NOMO-1 (cell line): ENCODE data around the gene CREB3.

Source experiments
- DNase-seq, 2 experiments: peaks; one replicate each; lab custom pipeline; 2025; ENCODE audit not compliant: unreplicated experiment in 2 of 2; lab: John Stamatoyannopoulos, UW

Gene CREB3

DNA sequence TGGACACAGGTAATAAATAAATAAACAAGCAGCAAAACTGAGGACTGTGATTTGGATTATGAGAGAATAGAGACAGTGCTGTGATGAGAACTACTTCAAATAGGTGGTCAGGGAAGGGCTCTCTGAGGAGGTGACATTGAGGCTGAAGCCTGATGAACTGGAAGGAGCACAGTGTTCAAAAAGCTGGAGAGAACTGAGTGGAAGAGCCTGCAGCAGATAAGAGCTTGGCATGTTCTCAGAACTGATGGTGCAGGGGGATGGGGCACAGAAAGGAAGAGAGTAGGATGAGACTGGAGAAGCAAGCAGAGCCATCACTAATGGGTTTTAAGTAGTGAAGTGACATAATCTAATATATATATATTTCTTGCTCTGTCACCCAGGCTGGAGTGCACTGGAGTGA, 31.5 kb upstream of the CREB3 start:
- no peak for DNase-seq

DNA sequence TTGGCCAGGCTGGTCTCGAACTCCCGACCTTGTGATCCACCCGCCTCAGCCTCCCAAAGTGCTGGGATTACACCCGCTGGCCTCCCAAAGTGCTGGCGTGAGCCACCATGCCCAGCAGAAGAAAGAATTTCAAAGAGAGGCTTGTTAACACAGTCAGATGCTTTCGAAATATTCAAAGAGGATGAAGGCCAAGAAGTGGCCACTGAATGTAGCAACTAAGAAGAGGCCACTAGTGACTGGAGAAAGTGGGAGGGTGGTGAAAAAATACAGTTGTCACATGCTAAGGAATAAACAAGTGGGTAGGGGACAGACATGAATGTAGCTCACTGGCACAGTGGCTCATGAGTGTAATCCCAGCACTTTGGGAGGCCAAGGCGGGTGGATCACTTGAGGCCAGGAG, 29.8 kb upstream of the CREB3 start:
- no peak for DNase-seq

DNA sequence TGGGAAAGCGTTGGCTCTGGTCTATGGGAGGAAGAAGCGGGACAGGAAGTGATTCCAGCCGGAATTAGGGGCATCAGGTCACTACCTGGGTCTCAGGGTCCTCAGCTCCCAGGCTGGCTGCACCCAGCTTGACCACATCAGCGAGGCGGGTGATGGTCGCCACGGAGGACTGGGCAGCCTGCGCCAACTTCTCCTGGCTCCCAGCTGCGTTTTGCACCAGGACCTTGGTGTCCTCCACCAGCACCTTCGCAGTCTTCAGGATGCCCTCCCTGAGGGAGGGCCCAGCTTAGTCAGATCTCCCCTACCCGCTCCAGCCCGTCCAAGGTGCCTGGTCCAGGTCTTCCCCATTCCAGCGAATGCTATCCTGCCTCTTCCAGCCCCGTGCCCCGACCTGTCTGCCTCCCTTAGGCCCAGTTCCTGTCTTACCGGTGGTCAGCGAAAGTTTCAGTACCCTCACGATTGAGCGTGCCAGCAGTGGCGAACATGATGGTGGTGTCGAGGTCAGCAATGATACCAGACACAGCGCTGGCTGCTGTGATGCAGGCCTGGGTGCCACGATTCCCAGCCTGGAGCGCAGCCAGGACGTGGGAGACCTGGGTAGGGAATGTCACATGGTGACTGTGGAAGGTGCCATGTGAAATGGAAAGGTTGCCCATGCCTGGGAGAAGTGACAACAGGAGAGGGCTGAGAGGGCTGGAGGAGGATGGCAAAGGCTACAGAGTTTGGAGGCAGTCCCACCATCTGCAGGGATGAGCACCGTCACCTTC, 28.4 kb upstream of the CREB3 start:
- DNase-seq: no peak

DNA sequence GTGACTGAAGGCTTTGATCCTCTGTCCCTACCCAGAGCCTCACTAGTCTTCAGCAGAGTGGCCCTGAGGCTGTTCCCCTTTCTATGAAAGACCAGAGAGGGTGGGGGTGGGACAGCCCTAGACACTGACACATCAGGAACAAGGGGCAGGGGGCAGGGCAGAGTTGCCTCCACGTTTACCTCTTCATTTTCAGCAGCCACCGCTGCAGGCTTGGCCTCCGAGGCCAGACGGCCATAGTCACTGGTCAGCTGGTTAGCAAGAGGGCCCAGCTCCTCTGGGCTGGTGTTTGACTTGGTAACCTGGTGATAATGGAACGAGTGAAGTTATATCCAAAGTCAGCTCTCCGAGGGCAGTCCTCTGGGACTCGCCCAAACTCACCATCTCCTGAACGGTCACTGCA, 27.1 kb upstream of the CREB3 start:
- no peak for DNase-seq

DNA sequence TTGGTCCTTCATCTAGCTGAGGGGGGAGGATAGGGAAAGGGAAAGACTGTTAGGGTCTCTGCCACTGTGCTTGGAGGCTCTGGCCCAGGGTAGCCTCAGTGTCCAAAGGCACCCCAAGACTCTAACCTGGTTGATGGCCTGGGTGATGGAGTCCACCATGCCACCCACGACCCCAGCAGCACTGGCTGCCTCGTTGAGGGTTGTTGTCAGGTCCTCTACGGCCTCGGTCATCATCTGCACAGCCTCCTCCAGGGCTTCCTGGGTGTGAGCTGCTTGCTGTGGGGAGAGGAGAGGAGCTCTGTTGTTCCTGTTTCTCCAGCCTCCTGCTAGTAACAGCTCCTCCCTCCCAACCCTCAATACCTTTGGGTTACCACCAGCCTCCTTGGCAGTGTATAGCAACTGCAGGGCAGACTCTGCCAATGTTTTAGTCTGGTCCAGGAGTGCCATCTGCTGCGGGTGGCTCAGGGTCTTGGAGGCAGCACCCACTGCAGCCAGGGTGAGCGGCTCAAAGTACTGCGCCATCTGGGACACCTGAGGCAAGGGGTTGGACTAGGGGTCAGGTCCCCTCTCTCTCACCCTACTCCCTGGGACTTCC, 26.5 kb upstream of the CREB3 start:
- DNase-seq: no peak

DNA sequence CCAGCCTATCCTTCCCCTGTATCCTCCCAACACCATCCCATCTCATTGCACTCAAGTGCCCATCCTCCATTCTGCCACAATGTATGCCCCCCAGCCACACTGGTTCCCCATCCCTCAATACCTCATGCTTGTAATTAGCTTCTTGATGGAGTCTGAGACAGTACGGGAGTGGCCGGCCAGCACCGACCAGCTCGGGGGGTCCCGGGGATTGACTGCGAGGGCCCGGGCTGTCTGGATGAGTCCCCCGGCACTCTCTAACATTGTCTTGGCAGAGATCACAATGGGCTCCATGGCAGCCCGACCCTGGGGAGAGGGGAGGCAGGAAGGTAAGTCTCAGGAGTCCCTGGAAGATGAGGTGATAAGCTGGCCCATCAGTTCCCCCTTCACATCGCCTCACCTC, 25.5 kb upstream of the CREB3 start:
- DNase-seq: no peak

DNA sequence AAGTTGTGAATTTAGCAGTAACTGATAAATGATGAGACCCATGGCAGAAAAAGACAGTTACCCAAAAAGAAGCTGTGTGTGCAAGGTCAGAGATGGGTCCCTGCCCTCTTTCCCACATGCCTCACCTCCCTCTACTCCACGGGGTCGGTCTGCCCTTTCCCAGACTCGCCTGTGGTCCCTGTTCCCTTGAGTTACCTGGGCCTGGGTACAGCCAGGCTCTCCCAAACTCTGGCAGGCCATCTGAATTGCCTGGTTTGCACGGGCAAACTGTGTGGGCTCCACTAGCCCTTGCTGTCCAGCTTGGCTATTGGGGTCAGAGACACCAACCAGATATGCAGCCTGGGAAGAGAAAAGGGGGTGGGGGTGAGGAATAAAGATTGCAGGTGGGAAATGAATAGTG, 24.3 kb upstream of the CREB3 start:
- no peak for DNase-seq

DNA sequence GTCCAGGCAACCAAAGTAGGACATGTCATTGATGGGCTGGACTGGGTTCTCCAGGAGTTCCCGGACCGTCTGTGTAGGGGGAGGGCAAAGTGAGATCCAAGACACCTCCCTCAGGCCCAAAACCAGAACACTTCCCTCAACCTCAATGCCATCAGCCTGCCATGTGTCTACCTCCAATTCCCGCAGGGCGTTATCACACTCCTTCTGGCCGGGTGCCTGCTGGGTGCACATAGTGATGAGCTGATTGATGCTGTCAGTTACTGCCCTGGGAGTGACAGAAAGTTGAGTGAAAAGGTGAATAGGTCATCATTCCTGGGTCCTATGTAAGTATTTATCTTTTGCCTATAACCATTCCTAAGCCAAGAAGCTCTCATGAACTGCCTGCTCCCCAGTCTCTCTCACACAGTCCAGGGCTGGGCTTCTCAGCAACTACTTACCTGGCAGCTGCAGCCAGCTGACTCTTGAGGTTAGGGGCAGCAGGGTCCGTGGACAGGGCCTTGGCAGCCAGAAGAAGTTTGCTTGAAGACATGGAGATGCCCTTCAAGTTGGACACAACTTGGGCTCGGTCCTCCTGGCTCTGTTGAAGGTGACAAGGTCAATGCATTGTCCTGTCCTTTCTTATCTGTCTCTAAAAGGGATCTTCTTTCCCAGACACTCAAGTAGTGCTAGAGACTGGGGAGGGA, 21.5 kb upstream of the CREB3 start:
- DNase-seq: no peak

DNA sequence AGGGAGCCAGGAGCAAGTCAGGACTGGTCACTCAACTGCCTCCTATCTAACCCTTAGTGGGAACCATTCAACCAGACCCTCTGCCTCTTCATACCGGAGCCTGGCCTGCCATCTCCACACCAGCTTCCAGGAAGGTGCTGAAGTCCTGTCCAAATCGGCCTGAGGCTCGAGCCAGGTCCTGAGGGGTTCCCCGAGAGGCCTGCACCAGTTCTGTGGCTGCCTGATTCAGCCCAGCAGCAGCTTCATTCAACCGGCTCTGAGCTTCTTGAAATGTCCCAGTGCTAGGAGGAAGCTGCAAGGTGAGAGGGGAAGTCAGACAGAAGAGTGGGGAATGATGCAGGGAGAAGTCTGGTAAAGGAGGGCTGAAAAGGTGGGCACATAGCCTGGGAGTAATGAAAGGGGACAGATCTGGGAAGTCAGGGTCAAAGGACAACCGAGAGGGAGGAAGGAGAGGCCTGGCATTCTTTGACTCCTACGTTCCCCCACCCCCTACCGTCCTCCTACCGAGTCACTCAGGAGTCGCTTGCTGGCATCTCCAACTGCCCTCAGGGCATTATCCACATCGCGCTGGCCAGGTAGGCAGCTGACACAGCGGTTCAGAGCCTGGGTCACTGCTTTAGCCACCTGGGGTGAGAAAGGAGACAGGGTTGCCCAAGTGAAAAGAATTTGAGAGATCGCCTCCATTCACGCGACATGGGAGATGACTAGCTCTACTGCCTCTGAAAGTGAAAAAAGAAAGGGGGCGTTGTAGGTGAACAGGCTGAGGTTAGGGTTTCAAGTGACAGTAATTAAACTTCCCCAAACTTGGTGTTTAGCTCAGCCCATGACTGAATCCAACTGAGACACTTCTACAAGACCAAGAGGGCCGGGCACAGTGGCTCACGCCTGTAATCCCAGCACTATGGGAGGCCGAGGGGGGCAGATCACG, 20.7 kb upstream of the CREB3 start:
- DNase-seq: no peak

DNA sequence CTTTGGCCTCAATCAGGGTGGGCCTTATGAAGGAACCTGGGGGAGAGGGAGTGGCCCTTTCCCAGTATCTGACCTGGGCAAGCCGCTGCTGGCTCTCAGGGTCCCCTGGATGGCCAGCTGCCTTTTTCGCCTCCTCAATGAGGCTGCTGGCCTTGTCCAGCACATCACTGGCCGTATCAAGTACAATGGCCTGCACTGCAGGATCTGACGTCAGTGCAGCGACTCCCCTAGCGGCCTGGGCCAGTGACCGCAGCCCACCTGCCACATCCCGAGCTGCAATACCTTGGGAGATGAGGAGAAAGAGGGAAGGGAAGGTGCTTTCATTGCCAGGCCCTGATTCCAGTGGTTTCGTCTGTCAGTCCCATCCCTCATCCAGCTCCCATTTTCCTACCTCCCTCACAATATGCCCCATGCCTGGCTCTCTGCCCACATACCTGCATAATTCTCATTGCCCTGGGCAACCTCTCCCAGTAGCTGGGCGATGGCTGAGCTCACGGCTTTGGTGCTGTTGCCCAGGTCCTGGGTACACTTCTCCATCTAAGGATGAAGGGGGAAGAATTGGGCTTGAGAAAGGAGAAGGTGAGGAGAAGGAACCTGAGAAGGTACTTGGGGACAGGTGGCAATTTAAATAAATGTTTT, 19.6 kb upstream of the CREB3 start:
- no peak for DNase-seq

DNA sequence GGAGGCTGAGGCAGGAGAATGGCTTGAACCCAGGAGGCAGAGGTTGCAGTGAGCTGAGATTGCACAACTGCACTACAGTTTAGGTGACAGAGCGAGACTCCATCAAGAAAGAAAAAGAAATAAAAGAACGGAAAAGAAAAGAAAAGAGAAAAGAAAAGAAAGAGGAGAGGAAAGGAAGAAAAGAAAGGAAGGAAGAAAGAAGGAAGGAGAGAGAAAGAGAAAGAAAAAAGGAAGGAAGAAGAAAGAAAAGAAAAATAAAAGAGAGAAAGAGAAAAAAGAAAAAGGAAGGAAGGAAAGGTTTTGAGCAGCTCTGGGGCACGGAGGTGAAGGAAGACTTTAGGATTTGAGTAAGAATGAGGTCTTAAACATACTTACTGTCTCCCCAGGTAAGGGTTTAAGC, 18.9 kb upstream of the CREB3 start:
- DNase-seq: no peak

DNA sequence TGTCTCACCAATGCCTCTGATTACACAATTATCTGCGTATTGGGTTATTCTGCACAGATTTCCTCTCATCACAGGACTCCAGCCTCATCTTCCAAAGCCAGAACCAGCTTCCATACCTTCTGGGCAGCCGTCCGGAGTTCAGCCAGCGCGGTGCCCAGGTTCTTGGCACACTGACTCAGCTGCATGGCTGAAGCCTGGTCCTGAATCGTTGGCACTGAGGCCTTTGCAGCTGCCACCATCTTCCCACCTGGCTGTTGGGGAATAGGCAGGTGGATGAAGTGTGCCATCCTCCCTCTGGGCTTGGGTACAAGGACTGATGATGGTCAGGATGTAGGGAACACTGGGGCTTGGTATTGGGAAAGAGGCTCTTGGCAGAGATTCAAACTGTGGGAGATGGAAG, 18.3 kb upstream of the CREB3 start:
- DNase-seq: no peak

DNA sequence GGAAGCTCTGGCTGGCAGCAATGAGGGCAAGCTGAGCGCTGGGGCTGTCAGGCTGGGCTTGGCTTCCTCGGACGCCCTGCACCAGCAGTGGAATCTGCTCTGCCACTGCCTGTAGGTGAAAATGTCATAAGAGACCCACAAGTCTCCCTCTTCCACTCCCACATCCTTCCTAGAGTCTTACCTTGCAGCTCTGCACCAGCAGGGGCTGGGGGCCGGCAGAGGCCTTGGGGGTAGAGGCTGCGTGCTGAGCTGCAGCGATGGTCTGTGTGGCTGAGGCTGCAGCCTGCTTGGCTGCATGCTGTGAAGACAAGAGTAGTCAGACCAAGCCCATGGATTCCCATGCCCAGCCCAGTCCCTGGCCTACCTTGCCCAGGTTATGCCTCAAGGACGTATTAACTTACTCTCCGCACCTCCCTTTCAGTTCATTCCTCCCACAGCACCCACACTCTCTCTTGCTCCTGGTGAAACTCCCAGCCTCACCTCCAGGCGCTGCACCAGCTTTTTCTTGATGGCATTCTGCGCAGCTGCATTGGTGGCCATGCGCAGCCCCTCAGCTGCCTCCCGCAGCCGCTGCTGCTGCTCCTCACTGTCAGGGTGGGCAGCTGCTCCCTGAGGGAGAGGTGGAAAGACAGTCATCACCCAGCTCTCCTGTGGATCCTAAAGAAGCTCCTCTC, 17.8 kb upstream of the CREB3 start:
- no peak for DNase-seq

DNA sequence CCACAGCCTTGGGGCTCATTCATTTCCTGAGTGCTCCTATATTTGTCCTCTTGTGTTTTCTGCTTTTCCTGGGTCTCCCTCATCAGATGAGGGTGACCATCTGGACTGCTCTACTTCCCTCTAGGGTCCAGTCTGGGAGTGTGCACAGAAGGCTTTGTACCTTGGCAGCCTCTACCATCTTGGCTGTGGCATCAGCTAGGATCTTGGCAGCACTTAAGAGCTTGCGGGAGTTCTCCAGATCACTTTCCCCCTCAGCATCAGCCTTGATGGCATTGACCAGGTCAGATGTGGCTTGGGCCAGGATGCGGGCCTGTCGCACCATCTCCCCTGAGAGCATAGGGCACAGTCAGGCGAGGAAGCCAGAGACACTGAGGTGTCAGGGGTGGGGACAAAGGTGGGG, 16.2 kb upstream of the CREB3 start:
- no peak for DNase-seq

DNA sequence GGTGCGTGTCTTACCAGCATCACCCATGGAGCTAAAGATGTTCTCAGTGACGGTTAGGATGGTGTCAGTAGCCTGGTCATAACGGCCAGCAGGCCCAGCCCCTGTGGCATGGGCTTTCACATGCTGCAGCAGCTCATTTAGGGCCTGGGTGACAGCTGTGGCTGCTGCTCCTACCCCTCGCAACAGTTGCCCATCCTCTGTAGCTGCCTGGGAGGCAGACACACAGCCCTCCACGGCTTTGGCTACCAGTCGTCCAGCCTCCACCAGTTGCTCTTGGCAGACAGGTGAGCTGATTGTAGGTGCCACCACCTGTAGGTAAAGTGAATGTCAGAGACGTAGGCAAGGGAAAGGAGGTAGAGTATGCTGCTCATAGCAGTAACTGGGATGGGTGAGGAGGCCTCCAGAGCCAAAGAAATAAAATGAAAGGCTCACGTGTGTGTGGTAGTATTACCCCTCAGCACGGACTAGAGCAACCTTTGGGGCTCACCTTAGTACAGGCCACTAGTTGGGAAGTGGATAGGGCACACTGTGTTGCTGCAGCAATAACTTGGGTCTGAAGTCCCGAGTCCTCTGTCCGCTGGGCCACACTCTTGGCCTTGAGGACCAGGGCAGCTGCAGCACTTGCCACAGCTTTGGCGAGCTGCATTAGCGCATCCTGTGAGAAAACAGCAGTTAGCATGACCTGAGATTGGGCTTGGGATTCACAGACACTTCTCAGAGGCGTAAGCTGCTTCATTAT, 15.2 kb upstream of the CREB3 start:
- no peak for DNase-seq

DNA sequence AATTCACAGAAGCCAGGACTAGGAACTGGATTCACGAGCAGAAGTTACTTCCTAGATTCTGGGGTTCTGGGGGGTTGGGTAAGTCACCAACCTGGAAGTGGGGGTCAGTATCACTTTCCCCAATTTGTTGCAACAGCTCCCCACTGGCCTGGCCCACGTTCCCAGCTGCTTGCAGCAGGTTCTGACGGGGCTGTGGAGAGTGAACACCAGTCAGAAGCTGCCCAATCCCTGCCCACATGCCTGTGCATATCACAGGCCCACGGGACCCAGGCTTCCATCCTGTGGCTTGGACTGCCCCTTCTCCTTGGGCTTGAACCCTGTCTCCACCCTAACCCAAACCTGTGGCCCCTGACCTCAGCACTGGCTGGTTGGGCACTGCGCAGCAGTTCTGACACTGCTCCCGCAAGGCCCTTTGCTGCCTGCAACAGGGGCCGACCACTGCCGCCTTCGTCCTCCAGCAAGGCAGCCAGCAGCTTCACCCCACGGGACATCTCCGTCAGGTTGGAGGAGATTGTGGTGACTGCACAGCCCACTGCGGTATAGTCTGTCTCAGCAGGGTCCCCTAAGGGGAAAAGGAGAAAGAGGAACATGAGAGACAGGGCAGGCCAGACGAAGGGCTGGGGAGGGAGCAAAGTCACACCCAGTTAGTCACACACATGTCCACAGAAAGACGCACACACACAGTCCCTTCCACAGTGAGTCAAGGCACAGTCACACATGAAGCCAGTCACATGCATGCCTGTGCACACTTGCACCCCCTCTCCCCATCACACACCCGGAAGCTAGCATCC, 13.6 kb upstream of the CREB3 start:
- DNase-seq: no peak

DNA sequence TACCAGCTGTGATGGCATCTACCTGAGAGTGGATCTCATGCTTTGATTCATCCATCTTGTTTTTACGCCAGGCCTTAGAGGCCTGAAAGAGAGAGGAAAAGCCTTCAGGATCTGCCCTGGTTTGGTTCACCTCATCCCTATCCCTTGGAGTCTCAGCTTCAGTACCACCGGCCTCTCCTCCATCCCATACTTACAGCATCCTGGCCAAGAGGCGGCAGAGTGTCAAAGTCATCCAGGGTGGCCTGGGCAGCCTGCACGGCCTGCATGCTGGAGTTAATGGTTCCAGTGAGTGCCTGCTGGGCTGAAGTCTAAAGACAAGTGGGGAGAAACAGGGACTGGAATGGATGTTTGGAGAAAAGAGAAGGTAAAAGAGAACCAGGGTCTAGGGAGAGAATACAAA, 12.9 kb upstream of the CREB3 start:
- no peak for DNase-seq

DNA sequence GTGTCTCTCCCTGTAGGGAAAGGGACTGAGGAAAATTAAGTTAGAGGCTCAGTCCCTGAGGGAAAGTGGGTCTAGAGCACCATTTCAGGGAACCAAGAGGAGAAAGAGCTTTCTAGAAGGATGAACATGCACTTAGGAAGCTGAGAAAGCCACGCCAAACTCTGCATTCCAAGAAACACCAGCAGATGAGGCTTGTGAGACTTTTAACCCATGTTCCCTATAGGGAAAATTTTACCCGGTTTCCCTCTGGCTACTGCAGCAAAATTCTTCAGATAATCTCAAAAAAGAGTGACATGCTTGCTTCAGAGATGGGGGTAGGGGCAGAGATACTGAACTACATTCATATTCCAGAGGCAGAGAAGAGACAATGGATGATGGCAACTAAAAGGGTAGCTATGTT, 9.0 kb upstream of the CREB3 start:
- no peak for DNase-seq

DNA sequence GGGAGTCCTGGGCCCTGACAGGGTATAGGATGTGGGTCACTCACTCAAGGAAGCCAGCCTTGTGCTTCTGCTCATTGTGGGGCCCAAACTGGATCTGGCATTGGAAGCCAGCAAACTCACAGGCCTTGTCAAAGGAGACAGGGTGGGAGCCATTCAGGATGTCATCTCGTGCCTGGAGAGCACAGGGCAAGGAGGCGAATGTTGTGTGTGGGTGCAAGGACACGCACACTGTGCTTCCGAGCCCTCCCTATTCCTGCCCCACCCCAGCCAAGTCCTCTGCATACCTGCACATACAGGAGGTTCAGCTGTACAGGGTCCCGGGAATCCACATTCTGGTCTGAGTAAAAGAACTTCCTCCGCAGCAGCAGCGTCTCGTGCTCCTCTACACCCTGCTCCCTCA, 8.6 kb upstream of the CREB3 start:
- no peak for DNase-seq
